Daoy (cell line): ENCODE results near the gene FBP1. TPM values are rescaled to one million over a fixed set of nuclear protein-coding genes. Genes with fewer than 3 reads are reported as not detected.

ENCODE experiments used
- DNase-seq: peaks from one replicate; pipeline ENCODE4 v3.0.0-alpha.2; 2015; ENCODE audit warnings: low read depth
- total RNA-seq: library from RNA; depleted of rRNA; stranded (reverse); fragments of >200 nt; shearing (Covaris generic); gene quantifications from 2 replicates; pipeline ENCODE4 v1.2.3, GENCODE V29; 2014; rRNA removed

FBP1 gene
- not detected in 2 replicates for total RNA-seq

DNA sequence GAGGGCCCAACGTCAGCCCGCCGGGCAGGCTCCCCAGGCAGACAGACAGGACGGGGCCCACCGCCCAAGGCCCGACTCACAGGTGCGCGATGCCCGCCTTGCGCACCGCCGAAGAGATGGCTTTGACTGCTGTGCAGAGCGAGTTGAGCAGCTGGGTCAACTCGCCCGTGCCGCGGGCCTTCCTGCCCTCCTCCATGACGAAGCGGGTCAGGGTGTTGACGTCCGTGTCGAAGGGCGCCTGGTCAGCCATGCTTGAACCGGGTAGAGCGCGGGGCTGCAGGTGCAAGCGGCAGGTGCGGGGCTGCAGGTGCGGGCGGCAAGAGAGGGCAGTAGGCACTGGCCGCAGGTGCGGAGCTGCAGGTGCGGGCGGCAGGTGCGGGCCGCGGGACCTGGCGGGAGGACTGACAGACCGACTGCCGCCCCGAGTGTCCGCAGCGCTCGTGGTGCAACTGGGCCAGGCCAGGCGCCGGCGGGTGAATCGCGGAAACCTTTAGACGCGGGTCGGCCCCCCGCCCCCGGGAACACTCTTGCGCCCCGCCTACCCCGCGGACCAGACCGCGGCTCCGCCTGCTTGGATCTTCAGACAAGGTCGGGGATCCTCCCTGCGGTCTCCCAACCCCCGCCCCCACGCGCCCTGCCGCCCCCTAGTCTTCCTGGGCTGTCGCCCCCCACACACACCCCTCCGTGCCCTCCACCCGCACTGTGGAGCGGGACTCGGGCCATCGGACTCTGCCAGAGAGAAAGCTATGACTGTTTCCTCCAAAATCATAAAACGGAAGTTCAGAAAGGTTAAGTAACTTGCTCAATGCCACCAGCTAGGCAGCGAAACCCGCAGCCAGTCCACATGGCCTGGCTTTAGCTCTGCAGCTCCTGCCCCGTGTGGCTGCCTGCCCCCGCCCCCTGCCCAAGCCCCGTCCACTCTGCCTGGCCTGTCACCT, at the start of gene FBP1:
Gene FBP1, minus strand, starts transcription at position 458 of the 938 bp plus-strand sequence. Its CDS starts 208 bp downstream, at position 250.
- peak; percentile 25 for DNase-seq

DNA sequence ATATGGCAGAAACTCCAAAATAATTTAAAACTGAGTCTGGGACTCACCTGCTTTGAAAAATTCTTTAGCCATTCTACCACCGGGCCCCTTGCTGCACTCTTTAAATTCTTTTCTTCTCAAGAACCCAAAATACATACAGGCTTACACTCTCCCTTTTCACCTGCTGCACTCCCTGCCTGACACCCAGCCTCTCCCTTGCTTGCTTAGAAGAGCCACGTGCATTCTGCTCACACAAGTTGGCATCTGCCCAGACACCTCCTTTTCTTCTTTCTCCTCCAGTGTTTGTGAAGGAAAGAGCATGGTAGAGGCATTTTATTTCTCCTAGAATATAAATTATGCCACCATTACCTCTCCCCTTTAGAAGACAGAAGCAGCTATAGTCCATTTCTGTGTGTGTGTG, 48.1 kb upstream of the FBP1 start:
- no peak for DNase-seq

DNA sequence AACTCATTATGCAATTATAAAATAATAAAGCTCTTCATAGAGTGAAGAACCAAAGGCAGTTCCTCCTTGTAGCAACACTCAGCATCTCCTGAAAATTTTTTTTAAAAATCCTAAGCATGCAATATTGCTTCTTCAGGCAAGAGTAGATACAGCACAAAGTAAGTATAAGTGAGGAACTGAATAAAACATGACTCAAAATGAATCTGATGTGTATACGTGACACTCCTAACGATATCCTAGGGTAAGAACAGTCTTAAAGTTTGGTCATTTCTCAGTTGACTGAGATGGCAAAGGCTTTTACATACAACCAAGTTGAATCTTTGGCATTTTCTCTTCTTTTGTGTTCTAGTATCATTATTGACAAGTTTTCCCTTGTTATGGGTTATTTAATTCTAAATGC, 46.0 kb upstream of the FBP1 start:
- DNase-seq = no peak

DNA sequence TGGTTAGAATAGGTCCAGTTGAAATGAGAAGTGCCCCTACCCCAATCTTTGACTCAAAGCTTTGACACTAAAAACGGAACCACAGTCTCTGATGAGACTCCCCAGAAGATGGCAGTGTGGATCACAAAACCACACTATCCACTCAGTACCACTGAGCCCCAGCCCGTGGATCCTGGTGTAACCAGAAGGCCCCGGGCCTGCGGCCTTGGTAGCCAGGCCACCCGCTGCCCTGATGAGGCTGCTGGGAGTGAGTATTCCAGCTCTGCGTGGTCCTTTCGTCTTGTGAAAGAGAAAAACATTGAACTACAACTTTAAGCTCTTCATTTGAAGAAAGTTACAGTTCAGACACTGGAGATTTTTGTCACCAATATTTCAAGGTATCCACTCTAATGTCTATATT, 42.2 kb upstream of the FBP1 start:
- peak; percentile 82 for DNase-seq

DNA sequence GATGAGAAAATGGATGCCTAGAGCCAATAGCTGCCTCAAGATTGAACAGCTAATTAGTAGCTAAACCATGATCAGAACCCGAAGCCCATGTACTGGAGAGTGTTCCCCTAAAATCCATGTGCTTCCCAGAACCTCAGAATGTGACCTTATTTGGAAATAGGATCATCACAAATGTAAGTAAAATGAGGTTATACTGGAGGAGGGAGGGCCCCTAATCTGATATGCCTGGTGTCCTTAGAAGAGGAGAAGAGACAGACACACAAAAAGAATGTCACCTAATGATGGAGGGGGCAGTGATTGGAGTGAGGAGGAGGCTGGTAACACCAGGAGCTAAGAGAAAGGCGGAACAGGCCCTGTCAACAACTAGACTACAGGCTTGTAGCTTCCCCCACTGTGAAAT, 41.3 kb upstream of the FBP1 start:
- no peak for DNase-seq

DNA sequence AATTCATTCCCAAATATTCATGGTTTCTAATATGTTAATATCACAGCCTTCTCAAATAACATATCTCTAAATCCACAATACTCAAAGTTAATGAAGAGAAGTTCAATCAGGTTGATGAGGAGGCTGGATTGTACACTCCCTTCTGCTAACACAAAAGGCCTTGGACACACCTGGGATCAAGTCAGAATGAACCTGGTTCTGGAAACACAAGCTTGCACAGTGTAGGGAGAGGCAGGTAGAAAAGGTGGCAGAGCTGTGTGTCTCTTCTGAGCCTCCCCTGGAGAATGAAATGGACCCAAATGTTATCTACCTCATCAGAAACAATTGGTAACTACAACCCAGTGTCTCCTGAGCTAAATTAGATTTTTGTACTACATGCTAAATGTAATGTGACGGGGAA, 40.7 kb upstream of the FBP1 start:
- DNase-seq = no peak

DNA sequence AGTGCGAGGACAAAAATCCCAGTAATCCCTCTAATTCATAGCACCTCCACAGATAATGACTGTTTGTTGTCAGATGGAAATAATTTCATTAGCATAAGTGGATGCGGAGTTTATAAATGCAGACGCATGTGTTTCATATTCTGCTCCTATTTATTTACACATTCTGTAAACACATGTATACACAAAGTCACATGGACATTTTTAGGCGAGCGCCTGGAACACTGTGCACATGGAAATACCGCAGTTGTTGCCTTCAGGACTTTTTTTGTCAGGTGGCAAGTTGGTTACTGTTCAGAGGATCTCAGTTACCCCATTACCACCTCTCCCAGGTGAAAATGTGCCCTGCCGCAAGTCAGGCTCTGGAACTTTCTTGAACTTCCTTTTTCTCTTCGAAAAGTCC, 40.3 kb upstream of the FBP1 start:
- DNase-seq = no peak

DNA sequence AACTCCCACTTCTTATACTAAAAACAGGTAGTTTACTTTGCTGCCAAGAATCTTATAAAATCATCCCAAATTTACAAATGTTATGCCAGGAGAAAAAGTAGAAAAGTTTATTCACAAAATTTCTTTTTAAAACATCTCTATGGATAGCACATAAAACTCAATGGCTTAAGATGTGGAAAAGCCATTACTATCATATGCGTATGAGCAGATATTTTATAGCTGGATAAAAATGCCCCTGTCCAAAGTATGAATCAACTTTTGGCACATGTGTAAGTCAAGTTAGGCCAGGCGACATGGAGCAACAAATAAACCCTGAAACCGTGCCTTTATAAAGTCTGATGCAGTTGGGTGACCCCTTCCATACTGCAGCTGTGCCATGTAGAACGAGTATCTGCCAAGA, 38.6 kb upstream of the FBP1 start:
- DNase-seq = no peak

DNA sequence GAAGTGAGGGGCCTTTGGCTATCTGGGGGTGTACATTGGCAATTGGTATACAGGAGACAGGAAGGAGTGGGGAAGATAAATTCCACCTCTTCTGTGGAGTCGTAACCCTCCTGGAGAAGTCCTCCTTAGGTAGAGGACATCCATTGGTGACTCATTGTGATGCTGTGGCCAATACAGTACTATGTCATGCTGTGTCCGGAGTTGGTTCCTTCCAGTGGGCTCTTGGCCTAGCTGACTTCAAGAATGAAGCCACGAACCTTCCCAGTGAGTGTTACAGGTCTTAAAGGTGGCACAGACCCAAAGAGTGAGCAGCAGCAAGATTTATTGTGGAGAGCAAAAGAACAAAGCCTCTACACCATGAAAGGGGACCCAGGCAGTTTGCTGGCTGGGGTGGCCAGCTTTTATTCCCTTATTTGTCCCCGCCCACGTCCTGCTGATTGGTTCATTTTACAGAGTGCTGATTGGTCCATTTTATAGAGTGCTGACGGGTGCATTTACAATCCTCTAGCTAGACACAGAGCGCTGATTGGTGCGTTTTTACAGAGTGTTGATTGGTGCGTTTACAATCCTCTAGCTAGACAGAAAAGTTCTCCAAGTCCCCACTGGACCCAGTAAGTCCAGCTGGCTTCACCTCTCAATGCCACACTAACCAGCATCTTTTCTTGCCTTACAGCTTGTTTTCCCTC, 37.3 kb upstream of the FBP1 start:
- no peak for DNase-seq

DNA sequence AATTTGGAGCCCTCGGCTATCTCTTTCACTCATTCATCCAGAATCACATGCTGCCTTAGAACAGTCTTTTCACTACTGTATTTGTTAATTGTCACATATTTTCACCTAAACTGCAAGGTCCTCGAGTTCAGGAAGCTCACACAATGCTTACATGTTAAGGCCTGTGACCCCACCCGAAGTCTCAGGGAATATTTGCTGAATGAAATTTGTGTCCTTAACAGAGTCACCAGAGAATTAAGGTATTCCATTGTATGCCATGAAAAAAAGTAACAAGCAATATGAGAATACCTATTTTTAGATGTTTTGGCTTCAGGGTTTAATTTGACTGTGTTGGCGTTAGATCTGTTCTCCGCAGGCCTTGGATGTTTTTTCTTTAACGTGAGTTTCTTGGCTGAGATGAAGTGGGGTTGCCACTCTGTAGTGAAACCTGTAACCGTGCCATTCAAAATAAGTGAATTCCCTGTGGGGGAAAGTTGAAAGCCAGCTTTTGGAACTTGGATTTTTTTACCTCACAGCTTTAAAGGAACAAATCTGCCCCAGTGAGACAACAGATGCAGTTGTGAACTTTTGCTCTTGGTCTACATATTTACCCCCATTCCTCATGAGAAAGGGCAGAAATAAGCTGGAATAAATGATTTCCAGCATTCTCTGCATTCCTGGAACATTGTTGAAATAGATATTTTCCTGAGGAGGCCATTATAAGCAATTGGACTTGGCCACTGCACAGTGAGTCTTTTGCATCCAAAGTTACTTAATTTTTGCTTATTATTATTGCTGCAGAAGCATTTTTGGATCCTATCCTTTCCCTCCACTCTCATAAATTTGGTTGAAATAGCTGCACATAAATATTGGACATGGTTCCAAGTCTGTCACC, 35.9 kb upstream of the FBP1 start:
- DNase-seq = no peak

DNA sequence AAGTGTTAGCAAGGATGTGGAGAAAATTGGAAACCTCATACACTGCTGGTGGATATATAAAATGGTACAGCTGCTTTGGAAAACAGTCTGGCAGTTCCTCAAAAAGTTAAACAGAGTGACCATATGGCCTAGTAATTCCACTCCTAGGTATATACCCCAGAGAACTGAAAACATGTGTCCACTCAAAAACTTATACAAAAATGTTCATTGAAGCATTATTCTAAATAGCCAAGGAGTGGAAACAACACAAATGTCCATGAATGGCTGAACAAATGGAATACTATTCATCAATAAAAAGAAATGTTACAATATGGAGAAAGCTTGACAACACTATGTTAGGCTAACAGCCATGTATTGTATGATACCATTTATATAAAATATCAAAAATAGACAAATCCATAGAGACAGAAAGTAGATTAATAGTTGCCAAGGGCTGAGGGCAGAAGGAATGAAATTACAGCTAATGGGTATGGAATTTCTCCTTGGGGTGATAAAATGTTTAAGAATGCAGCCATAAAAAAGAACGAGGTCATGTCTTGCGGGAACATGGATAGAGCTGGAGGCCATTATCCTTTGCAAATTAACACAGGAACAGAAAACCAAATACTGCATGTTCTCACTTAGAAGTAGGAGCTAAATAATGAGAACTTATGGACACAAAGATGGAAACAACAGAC, 33.6 kb upstream of the FBP1 start:
- peak; percentile 69 for DNase-seq

DNA sequence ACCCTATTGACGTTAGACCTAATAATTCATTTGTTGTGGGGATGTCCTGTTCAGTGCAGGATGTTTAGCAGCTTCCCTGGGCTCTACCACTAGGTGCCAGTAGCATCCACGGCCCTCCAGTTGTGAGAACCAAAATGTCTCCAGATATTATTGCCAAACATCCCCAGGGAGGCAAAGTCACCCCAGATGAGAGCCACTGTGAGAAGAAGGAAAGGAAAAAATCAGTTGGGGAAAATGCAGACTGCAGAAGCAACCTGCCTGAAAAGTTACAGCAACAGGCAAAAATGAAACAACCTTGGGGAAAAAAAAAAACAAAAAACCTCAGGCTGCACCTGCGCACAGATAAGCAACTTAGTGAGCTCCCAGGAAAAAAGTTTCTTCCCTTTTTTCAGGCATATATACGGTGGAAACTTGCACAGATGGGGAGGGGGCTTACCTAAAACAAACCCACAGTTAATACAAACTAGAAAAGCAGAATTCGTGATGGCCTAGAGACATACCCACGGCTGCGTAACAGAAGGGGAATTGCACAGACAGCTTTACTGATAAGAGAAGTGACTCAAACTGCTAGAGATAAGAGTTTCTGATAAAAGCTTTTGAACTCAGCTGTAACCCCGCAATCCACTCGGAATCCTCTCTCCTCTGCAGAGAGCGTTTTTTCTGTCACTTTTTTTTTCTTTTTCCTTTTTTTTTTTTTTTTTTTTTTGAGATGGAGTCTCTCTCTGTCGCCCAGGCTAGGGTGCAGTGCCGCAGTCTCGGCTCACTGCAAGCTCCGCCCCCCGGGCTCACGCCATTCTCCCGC, 29.8 kb upstream of the FBP1 start:
- DNase-seq = peak; percentile 85

DNA sequence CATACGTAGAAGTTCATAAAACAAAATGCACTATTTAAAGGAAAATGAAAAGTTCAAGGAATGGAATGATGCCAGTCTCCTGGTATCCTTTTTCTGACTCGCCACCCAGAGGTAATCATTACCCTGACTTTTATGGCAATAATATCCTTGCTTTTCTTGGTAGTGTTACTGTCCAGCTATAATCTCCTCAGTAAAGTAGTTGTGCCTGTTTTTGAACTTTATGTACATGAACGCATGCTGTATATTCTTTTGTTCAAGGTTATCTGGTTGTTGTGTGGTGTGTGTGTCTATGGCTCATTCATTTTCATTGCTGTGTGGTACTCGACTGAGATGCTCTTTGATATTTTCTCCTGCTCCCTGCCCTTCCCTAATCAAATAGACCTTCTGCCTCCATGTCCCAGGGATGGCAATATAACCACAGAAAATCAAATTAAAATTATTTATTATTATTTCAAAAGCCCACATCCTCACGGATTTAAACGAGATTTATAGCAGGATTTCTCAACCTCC, 29.2 kb upstream of the FBP1 start:
- DNase-seq = no peak

DNA sequence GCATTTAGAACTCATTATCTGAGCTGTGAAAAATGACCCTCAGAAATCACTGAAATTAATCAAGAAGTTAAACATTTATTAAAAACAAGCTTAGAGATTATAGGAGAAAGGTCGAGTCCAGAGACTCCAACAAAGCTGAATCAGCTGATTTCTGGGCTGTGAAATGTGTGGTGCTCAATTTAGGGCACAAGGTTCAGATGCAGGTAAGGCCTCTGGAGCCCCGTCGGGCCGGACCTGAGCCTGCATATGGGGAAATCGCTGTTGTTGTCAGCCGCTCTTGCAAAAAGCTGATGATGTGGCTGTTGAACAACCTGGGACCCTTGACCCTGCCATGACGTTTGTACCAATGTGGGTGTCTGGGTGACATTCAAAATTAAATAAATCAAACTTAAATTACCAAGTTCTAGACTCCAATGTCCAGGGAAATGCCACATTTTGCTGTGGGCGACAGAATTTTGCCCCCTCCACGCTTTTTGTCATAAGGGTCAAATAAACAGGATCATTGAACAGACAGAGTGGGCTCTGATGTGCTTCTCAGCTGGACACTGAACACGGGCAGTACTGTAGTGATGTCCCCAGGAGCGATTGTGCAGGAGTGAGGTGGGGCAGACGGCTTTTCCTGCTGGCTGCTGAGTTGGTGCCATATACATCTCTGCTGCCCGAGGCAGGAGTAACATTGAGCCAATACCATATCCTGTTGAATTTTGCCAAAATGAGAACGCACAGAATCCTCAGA, 27.2 kb upstream of the FBP1 start:
- no peak for DNase-seq

DNA sequence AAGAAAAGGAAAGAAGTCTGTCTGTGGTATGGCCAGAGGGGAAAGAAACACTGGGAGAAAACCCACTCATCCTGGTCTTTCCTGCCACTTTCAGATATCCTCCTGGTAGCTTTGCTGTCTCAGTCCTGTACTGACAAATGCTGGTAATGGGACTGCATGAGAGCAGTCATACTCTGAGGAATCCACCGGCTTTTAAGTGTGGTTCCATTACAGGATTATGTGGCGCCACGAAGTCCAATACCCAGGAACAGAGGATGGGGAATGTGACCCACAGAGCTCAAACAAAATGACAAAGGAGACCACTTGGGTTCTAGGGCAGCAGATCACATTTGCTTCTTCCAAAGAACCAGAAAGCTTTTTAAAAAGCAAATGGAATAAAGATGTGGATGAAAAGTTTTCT, 26.3 kb upstream of the FBP1 start:
- no peak for DNase-seq

DNA sequence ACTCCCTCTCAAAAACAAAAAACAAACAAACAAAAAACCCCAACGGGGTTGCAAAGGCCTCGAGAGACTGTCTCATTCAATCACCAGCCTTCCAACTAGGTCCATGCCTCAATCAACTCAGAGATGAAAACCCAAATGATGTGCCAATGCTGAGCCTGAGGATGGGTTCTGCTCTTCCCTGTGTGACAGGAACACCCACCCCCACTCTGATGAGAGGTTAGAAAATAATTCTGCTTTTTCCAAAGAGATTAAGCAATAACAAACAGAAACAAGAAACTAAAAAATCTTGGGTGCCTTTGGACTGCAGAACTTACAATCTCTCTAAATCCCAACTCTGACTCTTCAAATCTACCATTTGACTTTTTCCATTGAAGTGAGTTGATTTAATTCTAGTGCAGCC, 25.5 kb upstream of the FBP1 start:
- no peak for DNase-seq

DNA sequence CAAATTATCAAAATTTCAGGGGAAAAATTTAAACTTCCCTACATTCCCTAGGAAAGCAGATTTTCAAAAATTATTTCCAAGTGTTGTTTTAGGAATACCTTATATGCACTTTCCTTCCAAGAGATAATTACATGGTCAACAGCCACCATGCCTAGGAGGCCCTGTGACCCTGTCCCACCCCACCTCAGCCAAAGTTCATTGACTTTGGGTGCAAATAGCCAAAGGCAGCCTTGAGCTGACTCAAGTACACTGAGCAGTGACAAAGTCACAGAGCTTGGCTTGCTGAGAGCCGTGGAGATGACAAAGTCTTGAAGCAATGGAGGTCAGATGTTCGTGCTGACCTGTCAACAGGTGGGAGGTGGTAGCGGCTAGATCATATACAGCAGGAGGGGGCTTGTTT, 24.3 kb upstream of the FBP1 start:
- DNase-seq = no peak

DNA sequence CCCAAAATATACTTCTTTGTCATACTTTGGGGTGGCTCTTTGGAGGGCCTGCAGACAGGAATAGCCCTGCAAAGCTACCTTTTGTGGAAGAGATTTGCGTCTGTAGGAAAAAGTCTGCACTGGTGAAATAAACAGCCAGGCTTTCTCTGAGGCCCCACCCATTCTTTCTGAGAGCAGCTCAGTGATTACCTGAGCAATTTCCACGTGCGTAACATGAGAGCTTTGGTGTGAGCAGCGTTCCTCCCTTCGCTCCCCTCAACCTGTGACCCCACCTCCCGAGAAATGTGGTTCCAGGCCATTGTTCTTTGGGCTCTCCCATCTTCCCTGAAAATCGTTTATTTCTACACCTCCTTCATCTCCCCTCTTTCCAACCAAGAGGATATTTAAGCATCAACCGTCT, 23.8 kb upstream of the FBP1 start:
- DNase-seq = no peak

DNA sequence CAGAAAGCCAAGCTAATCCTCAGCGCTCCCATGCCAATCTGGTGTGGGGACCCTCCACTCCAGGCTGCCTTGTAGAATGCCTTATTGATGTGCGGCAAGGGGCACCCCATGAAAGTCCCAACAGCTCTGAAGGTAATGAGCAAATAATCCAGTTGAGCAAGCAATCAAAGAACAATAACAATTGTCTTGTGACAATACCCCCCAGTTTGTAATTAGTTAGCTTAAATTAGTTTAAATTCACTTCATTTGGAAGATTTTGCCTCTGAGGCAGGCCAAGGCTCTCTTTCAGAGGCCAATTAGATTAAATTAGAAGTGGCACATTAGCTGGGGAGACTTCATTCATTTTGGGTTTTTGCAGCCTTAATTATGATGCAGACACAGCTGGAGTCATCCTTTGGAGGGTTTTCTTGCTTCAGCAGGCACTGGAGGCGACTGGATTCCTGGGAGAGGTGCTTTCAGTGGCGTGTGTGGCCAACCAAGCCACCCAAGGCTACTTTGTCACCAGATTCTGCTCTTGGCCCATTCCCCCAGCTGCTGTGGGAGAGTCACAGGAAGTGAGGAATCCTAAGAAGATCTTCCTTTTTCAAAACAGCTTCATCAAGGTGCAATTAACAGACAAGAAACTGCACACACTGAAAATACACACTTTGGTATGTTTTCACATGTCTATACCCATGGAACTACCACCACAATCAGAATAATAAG, 17.9 kb upstream of the FBP1 start:
- no peak for DNase-seq
